Chondrocyte (in vitro differentiated cells): Measurements from ENCODE around the gene RPS6KC1. TPM values are rescaled to one million over a fixed set of nuclear protein-coding genes. Genes with fewer than 3 reads are reported as not detected.

ENCODE experiments used
- DNase-seq: peaks from one replicate; pipeline ENCODE4 v3.0.0; 2021; ENCODE audit warnings: mixed read lengths, low spot score
- H3K27ac Mint-ChIP-seq: one replicate; pipeline ENCODE4 v1.8.0; 2021; ENCODE audit warnings: mild to moderate bottlenecking, moderate library complexity, mixed read lengths; ENCODE audit not compliant: unreplicated experiment
- H3K27me3 Mint-ChIP-seq: 2 replicates; pipeline ENCODE4 v1.8.0; 2021; ENCODE audit warnings: low read depth, mixed read lengths
- H3K36me3 Mint-ChIP-seq: 2 replicates; pipeline ENCODE4 v1.8.0; 2021; ENCODE audit warnings: low read depth, mixed read lengths
- H3K4me1 Mint-ChIP-seq: 2 replicates; pipeline ENCODE4 v1.8.0; 2021; ENCODE audit warnings: low read depth, mild to moderate bottlenecking, mixed read lengths
- H3K4me3 Mint-ChIP-seq: one replicate; pipeline ENCODE4 v1.8.0; 2021; ENCODE audit warnings: mild to moderate bottlenecking, moderate library complexity, mixed read lengths; ENCODE audit not compliant: unreplicated experiment
- H3K9me3 Mint-ChIP-seq: 2 replicates; pipeline ENCODE4 v1.8.0; 2021; ENCODE audit warnings: low read depth, mixed read lengths
- CTCF ChIP-seq: fragments of 200-600 bp; sonication (generic); IDR thresholded peaks from 2 replicates; pipeline ENCODE4 v1.5.0; 2021; ENCODE audit warnings: antibody characterized with exemption, mild to moderate bottlenecking, moderate library complexity
- total RNA-seq: library from RNA; stranded (reverse); gene quantifications from 3 replicates; pipeline ENCODE4 v1.2.1, GENCODE V29; 2021

The RPS6KC1 gene
- total RNA-seq, 1 donor from 2014 or later: 22.1 TPM

GRCh38 chr1:213127074-213127473 is 76.0 kb downstream of the RPS6KC1 start:
- Mint-ChIP-seq H3K4me1 (peaks cover 23% of the 10 kb centered on the region), H3K9me3 (no peaks in the 10 kb centered on the region), H3K27me3 (no peaks in the 10 kb centered on the region), H3K4me3 (no peak overlapping the region), H3K36me3 (no peaks in the 10 kb centered on the region), H3K27ac (no peak overlapping the region)
- no peak for TF ChIP-seq CTCF
- DNase-seq: no peak

DNA sequence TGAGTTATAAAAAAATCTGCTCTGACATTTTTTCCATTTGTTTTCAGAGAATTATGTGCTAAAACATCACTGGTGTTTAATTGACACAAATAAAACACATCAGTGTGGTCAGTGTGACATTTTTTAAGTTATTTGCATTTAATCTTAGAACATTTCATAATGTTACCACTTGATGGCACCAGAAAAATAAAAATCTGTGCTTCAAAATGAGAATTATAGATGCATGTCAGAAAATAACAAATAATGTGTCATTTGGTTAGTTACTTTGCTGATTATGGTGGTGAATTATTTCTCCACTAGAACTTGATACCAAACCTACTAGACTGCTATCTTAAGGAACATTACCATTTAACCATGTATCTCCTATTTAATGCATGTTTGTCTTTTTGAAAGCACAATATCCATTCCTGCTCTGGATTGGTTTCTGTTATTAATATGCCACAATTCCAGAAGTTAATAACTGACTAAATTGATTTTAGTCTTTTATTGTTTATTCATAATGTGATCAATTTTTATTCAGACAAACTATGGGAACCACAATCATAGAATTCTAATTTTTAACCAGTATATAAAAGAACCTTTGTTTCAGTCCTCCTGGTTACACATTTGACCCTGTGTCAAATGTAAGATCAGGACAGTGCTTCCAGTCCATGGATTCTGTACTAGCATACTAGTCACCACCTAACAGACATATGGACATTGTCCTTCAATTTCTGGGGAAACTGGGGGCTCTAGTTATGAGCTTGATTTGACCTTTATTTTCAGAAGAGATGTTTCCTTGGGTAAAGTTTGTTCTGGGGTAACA is 81.0 kb downstream of the RPS6KC1 start:
- peak; percentile 74 for TF ChIP-seq CTCF
- H3K36me3 Mint-ChIP-seq: no peaks in the 10 kb centered on the region
- H3K27ac Mint-ChIP-seq: no peak overlapping the region
- H3K4me3 Mint-ChIP-seq: no peak overlapping the region
- DNase-seq: no peak
- no peaks in the 10 kb centered on the region for H3K27me3 Mint-ChIP-seq
- H3K4me1 Mint-ChIP-seq: peaks cover 27% of the 10 kb centered on the region
- no peaks in the 10 kb centered on the region for H3K9me3 Mint-ChIP-seq

- Mint-ChIP-seq H3K36me3 (peaks cover 5% of the 10 kb centered on the region), H3K4me1 (peaks cover 45% of the 10 kb centered on the region), H3K27ac (no peak overlapping the region), H3K4me3 (no peak overlapping the region), H3K27me3 (no peaks in the 10 kb centered on the region), H3K9me3 (peaks cover 22% of the 10 kb centered on the region)
- DNase-seq: no peak
- peak; percentile 31 for TF ChIP-seq CTCF
These were observed 84.5 kb downstream of the RPS6KC1 start for GRCh38 chr1:213135572-213135971.

DNA sequence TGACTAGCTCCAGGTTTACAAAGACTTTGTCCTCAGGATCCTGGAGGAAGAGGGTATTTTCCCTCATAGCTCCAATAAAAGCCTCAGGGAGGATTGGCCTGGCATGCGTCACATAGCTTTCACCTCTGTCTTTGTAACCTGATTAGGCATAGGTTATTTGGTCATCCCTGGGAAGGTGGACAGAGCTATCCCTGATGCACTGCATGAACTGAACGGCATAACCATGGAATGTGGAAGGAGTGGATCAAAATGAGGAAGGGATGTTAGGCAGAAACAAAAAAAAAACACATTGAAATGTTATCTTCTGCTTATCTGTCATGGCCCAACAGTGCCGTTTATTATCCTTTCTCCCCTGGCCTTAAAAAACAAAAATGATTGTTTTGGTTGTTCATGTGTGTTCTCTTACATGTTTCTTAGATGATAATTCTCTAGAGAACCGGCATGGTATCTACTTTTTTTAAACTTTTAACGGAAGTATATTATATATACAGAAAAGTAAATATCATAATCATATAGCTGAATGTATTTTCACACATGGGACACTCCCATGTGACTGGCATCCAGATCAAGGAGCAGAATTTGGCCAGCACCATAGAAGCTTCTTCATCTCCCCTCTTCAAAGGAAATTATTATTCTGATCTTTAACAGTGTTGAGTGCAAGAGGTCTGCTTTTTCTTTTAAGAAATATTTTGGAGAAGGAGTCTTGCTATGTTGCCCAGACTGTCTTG is 85.3 kb downstream of the RPS6KC1 start:
- H3K27ac Mint-ChIP-seq: no peak overlapping the region
- no peak overlapping the region for H3K4me3 Mint-ChIP-seq
- H3K9me3 Mint-ChIP-seq: peaks cover 22% of the 10 kb centered on the region
- TF ChIP-seq CTCF: no peak
- no peak for DNase-seq
- H3K4me1 Mint-ChIP-seq: peaks cover 45% of the 10 kb centered on the region
- no peaks in the 10 kb centered on the region for H3K27me3 Mint-ChIP-seq
- peaks cover 5% of the 10 kb centered on the region for H3K36me3 Mint-ChIP-seq

DNA sequence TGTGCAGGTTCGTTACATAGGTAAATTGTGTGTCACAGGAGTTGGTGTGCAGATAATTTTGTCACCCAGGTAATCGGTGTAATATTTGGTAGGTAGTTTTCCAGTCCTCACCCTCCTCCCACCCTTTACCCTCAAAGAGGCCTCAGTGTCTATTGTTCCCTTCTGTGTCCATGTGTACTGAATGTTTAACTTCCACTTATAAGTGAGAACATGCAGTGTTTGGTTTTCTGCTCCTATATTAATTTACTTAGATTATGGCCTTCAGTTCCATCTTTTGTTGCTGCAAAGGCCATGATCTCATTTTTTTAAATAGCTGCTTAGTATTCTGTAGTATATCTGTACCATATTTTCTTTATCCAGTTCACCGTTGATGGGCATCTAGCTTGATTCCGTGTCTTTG is 87.3 kb downstream of the RPS6KC1 start:
- peaks cover 41% of the 10 kb centered on the region for H3K4me1 Mint-ChIP-seq
- no peaks in the 10 kb centered on the region for H3K27me3 Mint-ChIP-seq
- H3K27ac Mint-ChIP-seq: peak overlapping the region; percentile 87
- peaks cover 5% of the 10 kb centered on the region for H3K36me3 Mint-ChIP-seq
- TF ChIP-seq CTCF: no peak
- H3K9me3 Mint-ChIP-seq: peaks cover 26% of the 10 kb centered on the region
- DNase-seq: no peak
- no peak overlapping the region for H3K4me3 Mint-ChIP-seq
